ENCODE measurements around the gene FAM162A. TPM values are rescaled to one million over a fixed set of nuclear protein-coding genes. Genes with fewer than 3 reads are reported as not detected.

FAM162A gene
- total and polyA plus RNA-seq, 9 donors, result 29.8 to 117 (median 64.9) TPM

GRCh38 chr3:122414391-122414790 lies 30.4 kb downstream of the FAM162A start:
- Histone ChIP-seq H3K9me3 (no peaks in the 10 kb centered on the region), H3K4me3 (no peak overlapping the region), H3K27me3 (no peaks in the 10 kb centered on the region), H3K4me1 (ENCODE audit: insufficient read depth) (peaks cover 5% of the 10 kb centered on the region), H3K36me3 (no peaks in the 10 kb centered on the region), H3K27ac (no peak overlapping the region)
- 91% methylated on average over 3 of the region's 3 CpGs for WGBS, 3 donors
- intact Hi-C loops (cut with DNase I), result no loop called here
- no peak for TF ChIP-seq POLR2A (IDR thresholded peaks at IDR 0.05)
- TF ChIP-seq EP300 (IDR thresholded peaks at IDR 0.05), result no peak
- TF ChIP-seq, protein P1, sequence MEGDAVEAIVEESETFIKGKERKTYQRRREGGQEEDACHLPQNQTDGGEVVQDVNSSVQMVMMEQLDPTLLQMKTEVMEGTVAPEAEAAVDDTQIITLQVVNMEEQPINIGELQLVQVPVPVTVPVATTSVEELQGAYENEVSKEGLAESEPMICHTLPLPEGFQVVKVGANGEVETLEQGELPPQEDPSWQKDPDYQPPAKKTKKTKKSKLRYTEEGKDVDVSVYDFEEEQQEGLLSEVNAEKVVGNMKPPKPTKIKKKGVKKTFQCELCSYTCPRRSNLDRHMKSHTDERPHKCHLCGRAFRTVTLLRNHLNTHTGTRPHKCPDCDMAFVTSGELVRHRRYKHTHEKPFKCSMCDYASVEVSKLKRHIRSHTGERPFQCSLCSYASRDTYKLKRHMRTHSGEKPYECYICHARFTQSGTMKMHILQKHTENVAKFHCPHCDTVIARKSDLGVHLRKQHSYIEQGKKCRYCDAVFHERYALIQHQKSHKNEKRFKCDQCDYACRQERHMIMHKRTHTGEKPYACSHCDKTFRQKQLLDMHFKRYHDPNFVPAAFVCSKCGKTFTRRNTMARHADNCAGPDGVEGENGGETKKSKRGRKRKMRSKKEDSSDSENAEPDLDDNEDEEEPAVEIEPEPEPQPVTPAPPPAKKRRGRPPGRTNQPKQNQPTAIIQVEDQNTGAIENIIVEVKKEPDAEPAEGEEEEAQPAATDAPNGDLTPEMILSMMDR (IDR thresholded peaks at IDR 0.05), result no peak
- DNase-seq, result no peak

DNA sequence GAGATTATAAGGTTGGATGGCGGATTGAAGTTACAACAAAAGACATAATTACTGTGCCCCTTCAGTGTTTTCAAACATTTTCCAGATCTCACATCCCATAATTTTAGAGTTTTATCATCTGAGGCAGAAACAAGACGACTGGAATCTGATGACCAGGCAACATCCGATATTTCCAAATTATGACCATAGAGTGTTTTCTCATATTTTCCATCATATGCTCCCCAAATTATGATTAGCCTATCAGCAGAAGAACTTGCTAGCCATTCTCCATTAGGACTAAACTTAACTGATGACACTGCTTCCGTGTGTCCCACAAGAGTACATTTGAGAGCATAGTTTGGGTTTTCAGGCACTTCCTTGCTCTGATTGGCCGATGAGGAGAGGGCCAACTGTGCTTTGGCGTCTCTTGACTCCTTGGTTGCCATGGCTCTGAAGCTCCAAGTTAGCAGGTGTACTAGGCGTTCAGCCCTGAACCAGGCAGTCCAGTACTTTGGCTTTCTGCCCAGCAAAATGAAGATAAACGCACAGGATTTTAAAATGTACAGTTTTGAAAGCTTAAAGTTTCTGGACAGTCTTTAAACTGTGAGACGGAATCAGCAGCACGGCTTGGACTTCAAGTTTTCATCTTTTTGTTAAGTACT lies 31.2 kb downstream of the FAM162A start:
- no peaks in the 10 kb centered on the region for H3K36me3 ChIP-seq
- H3K9me3 ChIP-seq, result no peaks in the 10 kb centered on the region
- H3K27me3 ChIP-seq, result no peaks in the 10 kb centered on the region
- peak overlapping the region; percentile 82 for H3K4me3 ChIP-seq
- peak overlapping the region; percentile 41 to 85 for H3K27ac ChIP-seq
- TF ChIP-seq, protein P1 (IDR thresholded peaks at IDR 0.05), result no peak
- TF ChIP-seq POLR2A (IDR thresholded peaks at IDR 0.05) (no peak), EP300 (IDR thresholded peaks at IDR 0.05) (no peak)
- DNase-seq, result peak in 2 of 5 donors; percentile 31 to 35
- peaks cover 5% of the 10 kb centered on the region for H3K4me1 ChIP-seq (ENCODE audit: insufficient read depth)
- 16 to 20% (median 16%) methylated on average over 10 of the region's 10 CpGs for WGBS, 3 donors
- intact Hi-C loops (cut with DNase I), result loop anchor here in 1 of 4 donors (5.0 kb wide), 1 partner anchor 377 kb away; the partner anchor contains the start of gene HSPBAP1

DNA sequence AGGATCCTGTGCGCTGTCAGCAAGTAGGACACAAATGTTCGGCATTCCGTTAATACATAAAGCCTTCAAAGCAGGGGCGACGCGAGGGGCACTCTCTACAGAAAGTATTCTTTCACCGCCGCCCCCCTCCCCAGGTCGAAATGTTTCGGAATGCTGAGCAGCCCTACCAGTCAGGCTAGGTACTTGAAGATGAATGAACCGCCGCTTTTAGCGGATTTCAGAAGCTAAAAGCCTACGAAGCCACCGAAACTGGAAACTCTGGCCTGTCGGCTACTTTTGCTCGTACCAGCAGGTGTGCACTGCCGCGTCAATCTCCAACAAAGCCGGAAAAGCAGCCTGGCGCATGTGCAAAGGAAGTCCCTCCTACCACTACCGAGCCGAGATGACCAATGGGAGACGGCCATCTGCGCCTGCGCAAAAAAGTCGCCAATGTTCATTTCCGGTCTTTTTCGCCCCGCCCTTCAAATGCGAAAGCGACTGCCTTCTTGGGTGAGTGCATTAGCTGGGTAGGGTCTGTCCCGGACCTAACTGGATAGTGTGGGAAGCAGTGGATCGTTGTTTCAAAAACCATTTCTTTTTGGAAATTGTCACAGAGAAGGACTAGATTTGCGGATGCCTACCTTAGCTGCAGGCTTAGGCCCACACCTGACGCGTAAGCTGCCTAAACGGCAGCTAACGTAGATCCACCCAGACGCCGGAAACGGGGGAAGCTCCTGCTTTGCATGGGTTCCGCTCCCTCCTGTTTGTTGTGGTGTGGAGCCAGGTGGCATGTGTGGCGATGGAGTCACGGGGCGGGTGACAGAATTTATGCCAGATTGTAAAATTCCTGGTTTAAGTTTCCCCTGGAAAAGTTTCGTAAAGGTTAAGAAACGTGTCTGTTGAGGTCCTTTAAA lies 32.0 kb downstream of the FAM162A start, which contains the start of gene WDR5B:
Gene WDR5B (minus strand): TSS at position 301 of the 893 bp plus-strand sequence. CDS start 534 bp downstream, outside the sequence.
- Histone ChIP-seq H3K27me3 (no peaks in the 10 kb centered on the region), H3K36me3 (no peaks in the 10 kb centered on the region), H3K27ac (peak within 1 kb of the TSS; percentile 41 to 85), H3K4me1 (ENCODE audit: insufficient read depth) (peaks cover 5% of the 10 kb centered on the region), H3K9me3 (no peaks in the 10 kb centered on the region), H3K4me3 (peak within 1 kb of the TSS; percentile 82)
- TF ChIP-seq, protein P1 (IDR thresholded peaks at IDR 0.05), result peak in 1 of 3 donors; percentile 41
- TF ChIP-seq POLR2A (IDR thresholded peaks at IDR 0.05), result peak; percentile 82
- TF ChIP-seq EP300 (IDR thresholded peaks at IDR 0.05), result peak; percentile 26
- intact Hi-C loops (cut with DNase I), result loop anchor here in 1 of 4 donors (5.0 kb wide), 1 partner anchor 376 kb away; the partner anchor contains the start of gene HSPBAP1
- WGBS, 3 donors, result 0 to 1% (median 0%) methylated on average over 48 of the region's 48 CpGs
- peak; percentile 97 to 99 (median 98) for DNase-seq

DNA sequence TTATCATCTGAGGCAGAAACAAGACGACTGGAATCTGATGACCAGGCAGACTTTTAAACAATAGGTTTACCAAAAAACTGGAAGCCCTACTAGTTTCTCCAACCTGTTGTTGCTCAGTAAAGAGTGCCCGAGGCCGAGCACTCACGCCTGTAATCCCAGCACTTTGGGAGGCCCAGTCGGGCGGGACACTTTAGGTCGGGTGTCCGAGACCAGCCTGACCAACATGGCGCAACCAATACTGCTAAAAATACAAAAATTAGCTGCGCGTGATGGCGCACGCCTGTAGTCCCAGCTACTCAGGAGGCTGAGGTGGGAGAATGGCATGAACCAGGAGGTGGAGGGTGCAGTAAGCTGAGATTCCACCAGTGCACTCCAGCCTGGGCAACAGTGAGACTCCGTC lies 33.0 kb downstream of the FAM162A start:
- intact Hi-C loops (cut with DNase I), result loop anchor here in 1 of 4 donors (5.0 kb wide), 1 partner anchor 375 kb away; the partner anchor contains the start of gene HSPBAP1
- Histone ChIP-seq H3K4me3 (peak overlapping the region; percentile 82), H3K36me3 (no peaks in the 10 kb centered on the region), H3K9me3 (no peaks in the 10 kb centered on the region), H3K27me3 (no peaks in the 10 kb centered on the region), H3K4me1 (ENCODE audit: insufficient read depth) (peaks cover 5% of the 10 kb centered on the region), H3K27ac (no peak overlapping the region)
- TF ChIP-seq, protein P1 (IDR thresholded peaks at IDR 0.05), result no peak
- TF ChIP-seq EP300 (IDR thresholded peaks at IDR 0.05), result no peak
- TF ChIP-seq POLR2A (IDR thresholded peaks at IDR 0.05), result no peak
- 36 to 52% (median 46%) methylated on average over 14 of the region's 14 CpGs for WGBS, 3 donors
- no peak for DNase-seq
